Endodermal cell (in vitro differentiated cells): ENCODE data around the gene ZMAT5. TPM values are rescaled to one million over a fixed set of nuclear protein-coding genes. Genes with fewer than 3 reads are reported as not detected.
"Not testable (repeated sequence)": the region's sequence is repeated elsewhere in the genome, so short reads cannot be mapped to it uniquely, and the experiment has no call there.

Experiments used
- DNase-seq: peaks from one replicate; pipeline ENCODE4 v3.0.0-alpha.2; 2017
- H3K27ac ChIP-seq: 2 replicates; pipeline ENCODE4 v1.5.1; 2013; ENCODE audit warnings: mild to moderate bottlenecking, low read depth, low read length, moderate library complexity
- H3K27me3 ChIP-seq: 2 replicates; pipeline ENCODE4 v1.6.1; 2013; ENCODE audit warnings: mild to moderate bottlenecking, low read length, moderate library complexity; ENCODE audit not compliant: insufficient read depth, control insufficient read depth, poor library complexity, severe bottlenecking
- H3K36me3 ChIP-seq: 2 replicates; pipeline ENCODE4 v1.7.0; 2013; ENCODE audit warnings: mild to moderate bottlenecking, low read length, moderate library complexity; ENCODE audit not compliant: control insufficient read depth, insufficient read depth
- H3K4me1 ChIP-seq: one replicate; pipeline ENCODE4 v1.7.0; 2013; ENCODE audit warnings: low read length; ENCODE audit not compliant: control insufficient read depth, insufficient read depth
- H3K4me3 ChIP-seq: 2 replicates; pipeline ENCODE4 v1.5.1; 2013; ENCODE audit warnings: mild to moderate bottlenecking, low read length, moderate library complexity
- H3K9ac ChIP-seq: 2 replicates; pipeline ENCODE4 v1.6.1; 2013; ENCODE audit warnings: mild to moderate bottlenecking, low read length, moderate library complexity; ENCODE audit not compliant: poor library complexity, severe bottlenecking; ENCODE audit errors: extremely low read depth
- H3K9me3 ChIP-seq: 2 replicates; pipeline ENCODE4 v1.6.1; 2013; ENCODE audit warnings: mild to moderate bottlenecking, low read length, moderate library complexity; ENCODE audit not compliant: control insufficient read depth
- H3K27ac Mint-ChIP-seq: 2 replicates; pipeline ENCODE4 v1.8.0; 2020; ENCODE audit warnings: mixed read lengths
- H3K27me3 Mint-ChIP-seq: 2 replicates; pipeline ENCODE4 v1.8.0; 2021; ENCODE audit warnings: mild to moderate bottlenecking, mixed read lengths; ENCODE audit not compliant: insufficient read depth
- H3K36me3 Mint-ChIP-seq: 2 replicates; pipeline ENCODE4 v1.8.0; 2020; ENCODE audit warnings: low read depth, mixed read lengths
- H3K4me1 Mint-ChIP-seq: 2 replicates; pipeline ENCODE4 v1.8.0; 2020; ENCODE audit warnings: mixed read lengths
- H3K4me3 Mint-ChIP-seq: 2 replicates; pipeline ENCODE4 v1.8.0; 2020; ENCODE audit warnings: mild to moderate bottlenecking, moderate library complexity, mixed read lengths
- H3K9me3 Mint-ChIP-seq: 2 replicates; pipeline ENCODE4 v1.8.0; 2020; ENCODE audit warnings: mild to moderate bottlenecking, mixed read lengths
- WGBS, 2 experiments: methylation state at CpG; one replicate each; pipeline versions ENCODE4 v1.1.5 to v1.1.7; 2013; ENCODE audit warnings: missing lambda C conversion rate in 2 of 2, mixed read lengths in 1 of 2; ENCODE audit not compliant: insufficient coverage in 1 of 2, insufficient read length in 1 of 2; 5-methylcytosine and 5-hydroxymethylcytosine counted together
- total RNA-seq, 2 donors: library from RNA; stranded (reverse); fragmentation: NEBNext Ultra II Directional in 1 of 2; extraction: Animal tissue kit (Norgen Biotek cat#: 25700) in 1 of 2; gene quantifications; 2 replicates in 1 of 2; 3 replicates in 1 of 2; pipeline ENCODE4 v1.2.1, GENCODE V29; 2021
- TF ChIP-seq, protein P1 (sequence below): fragments of 200-600 bp; sonication (generic); conservative IDR thresholded peaks from 2 replicates; pipeline ENCODE4 v1.5.0; 2021; ENCODE audit warnings: antibody characterized with exemption, mild to moderate bottlenecking

Gene ZMAT5
- total RNA-seq, 2 donors from 2014 or later, result 15.5 to 22.5 TPM

DNA sequence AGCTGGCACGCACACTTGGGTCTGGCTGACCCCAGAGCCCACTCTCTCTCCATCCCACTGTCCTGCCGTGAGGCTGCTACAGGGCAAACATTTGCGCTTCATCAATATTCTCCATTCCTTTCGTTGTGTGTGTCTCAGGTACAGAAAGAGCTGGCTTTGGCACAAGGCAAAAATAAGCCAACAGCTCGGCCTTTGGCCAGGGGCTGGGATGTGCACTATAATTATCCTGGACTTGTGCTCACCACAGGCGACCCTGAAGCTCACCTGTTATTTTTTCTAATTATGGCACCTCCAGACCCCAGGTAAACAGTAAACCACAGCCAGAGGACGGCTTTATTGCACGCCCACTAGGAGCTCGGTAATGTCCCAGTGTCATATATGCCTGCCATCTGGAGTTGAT lies 10.9 kb downstream of the ZMAT5 start:
- no peak overlapping the region for H3K4me3 Mint-ChIP-seq
- no peaks in the 10 kb centered on the region for H3K4me1 Mint-ChIP-seq
- Histone ChIP-seq H3K27me3 (no peaks in the 10 kb centered on the region), H3K9ac (no peak overlapping the region), H3K36me3 (no peaks in the 10 kb centered on the region), H3K27ac (no peak overlapping the region), H3K4me1 (no peaks in the 10 kb centered on the region), H3K9me3 (no peaks in the 10 kb centered on the region), H3K4me3 (no peak overlapping the region)
- 86 to 88% methylated on average over 8 to 9 of the region's 9 CpGs for WGBS, 2 experiments
- peaks cover 3% of the 10 kb centered on the region for H3K36me3 Mint-ChIP-seq
- H3K27me3 Mint-ChIP-seq, result no peaks in the 10 kb centered on the region
- TF ChIP-seq, protein P1, sequence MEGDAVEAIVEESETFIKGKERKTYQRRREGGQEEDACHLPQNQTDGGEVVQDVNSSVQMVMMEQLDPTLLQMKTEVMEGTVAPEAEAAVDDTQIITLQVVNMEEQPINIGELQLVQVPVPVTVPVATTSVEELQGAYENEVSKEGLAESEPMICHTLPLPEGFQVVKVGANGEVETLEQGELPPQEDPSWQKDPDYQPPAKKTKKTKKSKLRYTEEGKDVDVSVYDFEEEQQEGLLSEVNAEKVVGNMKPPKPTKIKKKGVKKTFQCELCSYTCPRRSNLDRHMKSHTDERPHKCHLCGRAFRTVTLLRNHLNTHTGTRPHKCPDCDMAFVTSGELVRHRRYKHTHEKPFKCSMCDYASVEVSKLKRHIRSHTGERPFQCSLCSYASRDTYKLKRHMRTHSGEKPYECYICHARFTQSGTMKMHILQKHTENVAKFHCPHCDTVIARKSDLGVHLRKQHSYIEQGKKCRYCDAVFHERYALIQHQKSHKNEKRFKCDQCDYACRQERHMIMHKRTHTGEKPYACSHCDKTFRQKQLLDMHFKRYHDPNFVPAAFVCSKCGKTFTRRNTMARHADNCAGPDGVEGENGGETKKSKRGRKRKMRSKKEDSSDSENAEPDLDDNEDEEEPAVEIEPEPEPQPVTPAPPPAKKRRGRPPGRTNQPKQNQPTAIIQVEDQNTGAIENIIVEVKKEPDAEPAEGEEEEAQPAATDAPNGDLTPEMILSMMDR, result no peak
- H3K27ac Mint-ChIP-seq, result no peak overlapping the region
- no peaks in the 10 kb centered on the region for H3K9me3 Mint-ChIP-seq
- DNase-seq, result no peak

DNA sequence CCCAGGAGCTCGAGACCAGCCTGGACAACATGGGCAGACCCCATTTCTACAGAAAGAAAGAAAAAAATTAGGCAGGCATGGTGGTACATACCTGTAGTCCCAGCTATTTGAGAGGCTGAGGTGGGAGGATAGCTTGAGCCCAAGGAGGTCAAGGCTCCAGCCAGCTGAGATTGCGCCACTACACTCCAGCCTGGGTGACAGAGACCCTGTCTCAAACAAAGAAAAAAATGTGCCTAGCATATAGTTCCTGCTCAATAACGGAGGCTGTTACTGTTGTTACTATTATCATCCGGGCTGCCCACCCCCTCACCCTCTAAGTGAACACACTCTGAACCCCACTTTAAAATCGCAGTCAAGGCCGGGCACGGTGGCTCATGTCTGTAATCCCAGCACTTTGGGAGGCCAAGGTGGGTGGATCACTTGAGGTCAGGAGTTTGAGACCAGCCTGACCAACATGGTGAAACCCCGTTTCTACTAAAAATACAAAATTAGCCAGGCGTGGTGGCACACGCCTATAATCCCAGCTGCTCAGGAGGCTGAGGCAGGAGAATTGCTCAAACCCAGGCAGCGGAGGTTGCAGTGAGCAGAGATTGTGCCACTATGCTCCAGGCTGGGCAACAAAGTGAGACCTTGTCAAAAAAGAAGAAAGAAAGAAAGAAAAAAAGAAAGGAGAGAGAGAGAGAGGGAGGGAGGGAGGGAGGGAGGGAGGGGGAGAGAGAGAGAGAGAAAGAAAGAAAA lies 12.0 kb downstream of the ZMAT5 start:
- not testable (repeated sequence) for H3K9me3 ChIP-seq, H3K36me3 Mint-ChIP-seq, H3K4me1 Mint-ChIP-seq, H3K9ac ChIP-seq, H3K4me3 ChIP-seq, H3K27me3 Mint-ChIP-seq, DNase-seq, H3K36me3 ChIP-seq, H3K4me1 ChIP-seq, H3K27ac ChIP-seq, H3K27me3 ChIP-seq, H3K27ac Mint-ChIP-seq, H3K4me3 Mint-ChIP-seq, H3K9me3 Mint-ChIP-seq
- 93 to 95% methylated on average over 6 to 11 of the region's 11 CpGs for WGBS, 2 experiments

DNA sequence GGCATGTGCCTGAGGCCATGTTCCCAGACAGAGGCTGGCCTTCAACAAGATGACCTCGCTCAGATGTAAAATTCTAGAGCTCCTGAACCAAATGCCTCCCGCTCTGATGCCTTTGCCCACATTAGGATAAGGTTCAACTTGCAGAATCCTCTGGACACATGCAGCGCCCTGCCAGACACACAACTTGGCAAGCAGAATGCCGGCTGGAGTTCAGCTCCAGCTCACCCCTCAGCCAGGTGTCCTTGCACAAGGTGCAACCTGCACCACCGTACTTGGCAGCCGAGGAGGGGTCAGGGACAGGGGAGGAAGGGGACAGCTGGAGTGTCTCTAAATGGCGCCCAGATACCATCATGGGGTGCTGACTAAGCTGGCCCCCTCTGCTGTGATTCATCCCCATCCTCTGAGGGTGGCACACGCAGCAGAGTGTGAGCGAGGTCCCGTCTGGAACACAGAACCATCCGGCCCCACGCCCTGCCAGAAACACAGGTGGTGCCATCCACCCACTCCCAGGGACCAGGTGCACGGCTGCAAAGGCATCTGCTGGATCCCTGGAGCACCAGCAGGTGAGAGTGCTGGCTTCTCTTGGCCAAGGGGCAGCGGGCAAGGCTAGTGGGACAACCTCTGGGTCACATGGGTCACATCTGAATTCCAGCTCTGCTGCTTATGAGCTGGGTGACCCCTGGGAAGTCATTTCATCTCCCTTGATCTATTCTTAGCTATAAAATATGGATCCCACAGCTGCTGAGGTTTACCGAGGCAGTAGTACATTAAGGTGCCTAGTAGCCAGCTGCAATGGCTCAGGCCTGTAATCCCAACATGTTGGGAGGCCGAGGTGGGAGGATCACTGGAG lies 12.8 kb downstream of the ZMAT5 start:
- no peak overlapping the region for H3K27ac Mint-ChIP-seq
- WGBS, 2 experiments, result 88% methylated on average over 16 of the region's 16 CpGs

More for the DNA sequence above, 12.8 kb downstream of the ZMAT5 start:
- H3K27me3 Mint-ChIP-seq, result no peaks in the 10 kb centered on the region
- no peak overlapping the region for H3K4me3 ChIP-seq
- no peak overlapping the region for H3K9ac ChIP-seq
- no peaks in the 10 kb centered on the region for H3K9me3 Mint-ChIP-seq
- no peaks in the 10 kb centered on the region for H3K4me1 ChIP-seq
- no peaks in the 10 kb centered on the region for H3K4me1 Mint-ChIP-seq
- H3K27ac ChIP-seq, result no peak overlapping the region
- TF ChIP-seq, protein P1, result no peak
- no peak for DNase-seq
- H3K27me3 ChIP-seq, result no peaks in the 10 kb centered on the region
- no peaks in the 10 kb centered on the region for H3K9me3 ChIP-seq
- H3K36me3 ChIP-seq, result no peaks in the 10 kb centered on the region
- no peak overlapping the region for H3K4me3 Mint-ChIP-seq
- H3K36me3 Mint-ChIP-seq, result peaks cover 3% of the 10 kb centered on the region
